ENCODE data around the gene UBA1. TPM values are rescaled to one million over a fixed set of nuclear protein-coding genes. Genes with fewer than 3 reads are reported as not detected.

Gene UBA1
- polyA plus RNA-seq, 3 donors, result 46.3 to 120 (median 80.0) TPM

DNA sequence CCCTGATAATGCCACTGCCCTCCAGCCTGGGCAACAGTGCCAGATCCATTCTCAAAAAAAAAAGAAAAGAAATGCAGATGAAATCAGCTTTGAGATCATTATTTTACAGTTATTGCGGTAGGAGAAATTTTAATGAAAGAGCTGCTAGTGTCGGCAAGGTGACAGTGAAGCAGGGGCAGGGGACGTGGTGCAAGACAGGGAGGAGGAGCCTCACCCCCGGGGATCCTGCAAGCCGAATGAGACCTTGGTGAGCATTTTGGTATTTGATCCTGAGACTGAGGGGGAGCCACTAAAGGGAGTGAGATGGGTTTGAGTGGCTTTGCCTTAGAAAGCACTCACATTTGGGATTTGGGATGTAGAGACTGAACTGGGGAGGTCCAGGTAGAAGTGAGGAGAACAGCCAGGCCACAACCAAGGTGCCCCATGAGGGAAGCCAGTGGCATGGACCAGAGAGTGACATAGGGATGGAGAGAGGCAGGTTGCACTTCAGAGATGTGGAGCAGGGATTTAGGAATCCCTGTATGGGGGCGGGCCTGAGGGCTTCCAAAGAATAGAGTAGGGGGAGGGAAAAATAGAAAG is 25.0 kb upstream of the UBA1 start:
- H3K27ac ChIP-seq (ENCODE audit: low read depth, low read length), result no peak overlapping the region
- 79 to 89% (median 80%) methylated on average over 6 of the region's 6 CpGs for WGBS, 3 donors

DNA sequence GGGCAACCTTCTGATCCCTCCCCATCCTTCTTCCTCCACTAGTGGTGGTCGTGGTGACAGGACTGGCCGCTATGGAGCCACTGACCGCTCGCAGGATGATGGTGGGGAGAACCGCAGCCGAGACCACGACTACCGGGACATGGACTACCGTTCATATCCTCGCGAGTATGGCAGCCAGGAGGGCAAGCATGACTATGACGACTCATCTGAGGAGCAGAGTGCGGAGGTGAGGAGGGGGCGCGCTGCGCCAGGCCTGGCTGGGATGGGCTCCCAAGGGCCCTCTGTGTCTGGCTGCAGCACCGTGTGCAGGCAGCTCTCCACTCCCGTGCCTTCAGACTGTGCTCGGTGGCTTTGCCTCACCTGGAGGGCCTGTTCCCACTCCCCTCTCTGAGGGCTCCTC is 24.4 kb upstream of the UBA1 start:
- H3K27ac ChIP-seq (ENCODE audit: low read depth, low read length), result no peak overlapping the region
- 92 to 94% (median 92%) methylated on average over 14 to 19 of the region's 19 CpGs for WGBS, 3 donors

DNA sequence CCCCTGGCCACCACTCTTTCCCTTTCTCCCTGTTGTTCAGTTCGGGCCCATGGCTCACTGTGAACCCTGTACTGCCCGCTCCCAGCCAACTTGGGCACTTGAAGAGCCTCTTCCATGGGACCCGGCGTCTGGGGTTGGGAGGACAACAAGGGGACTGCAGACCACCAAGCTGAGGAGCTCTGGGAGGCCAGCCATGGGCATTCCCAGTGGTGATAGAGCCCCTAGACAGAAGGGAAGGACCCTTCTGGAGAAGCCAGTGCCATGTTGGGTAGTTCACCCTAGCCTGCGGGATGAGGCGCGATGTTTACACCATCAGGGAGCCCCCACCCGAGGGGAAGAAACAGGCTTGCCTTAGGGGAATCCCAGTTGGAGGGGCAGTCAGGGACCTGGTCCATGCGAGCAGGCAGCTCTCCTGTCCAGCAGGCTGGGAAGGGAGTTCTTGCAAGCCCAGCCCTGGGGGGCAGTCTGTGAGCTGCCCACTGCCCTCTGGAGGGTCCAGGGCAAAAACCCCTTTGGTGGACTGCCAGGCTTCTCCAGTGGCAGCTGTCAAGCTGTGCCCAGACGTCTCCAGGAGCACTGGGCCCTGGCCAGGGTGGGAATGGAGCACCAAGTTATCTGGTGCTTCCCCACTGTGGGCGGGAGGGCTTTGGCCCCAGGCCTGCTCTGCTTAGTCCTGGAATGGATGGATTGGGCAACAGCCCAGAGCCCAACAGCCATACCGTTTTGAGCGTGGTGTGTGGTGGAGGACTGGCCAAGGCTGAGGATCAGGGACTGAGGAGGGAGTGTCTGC is 23.7 kb upstream of the UBA1 start:
- 72 to 85% (median 76%) methylated on average over 10 to 13 of the region's 13 CpGs for WGBS, 3 donors
- H3K27ac ChIP-seq (ENCODE audit: low read depth, low read length), result no peak overlapping the region

DNA sequence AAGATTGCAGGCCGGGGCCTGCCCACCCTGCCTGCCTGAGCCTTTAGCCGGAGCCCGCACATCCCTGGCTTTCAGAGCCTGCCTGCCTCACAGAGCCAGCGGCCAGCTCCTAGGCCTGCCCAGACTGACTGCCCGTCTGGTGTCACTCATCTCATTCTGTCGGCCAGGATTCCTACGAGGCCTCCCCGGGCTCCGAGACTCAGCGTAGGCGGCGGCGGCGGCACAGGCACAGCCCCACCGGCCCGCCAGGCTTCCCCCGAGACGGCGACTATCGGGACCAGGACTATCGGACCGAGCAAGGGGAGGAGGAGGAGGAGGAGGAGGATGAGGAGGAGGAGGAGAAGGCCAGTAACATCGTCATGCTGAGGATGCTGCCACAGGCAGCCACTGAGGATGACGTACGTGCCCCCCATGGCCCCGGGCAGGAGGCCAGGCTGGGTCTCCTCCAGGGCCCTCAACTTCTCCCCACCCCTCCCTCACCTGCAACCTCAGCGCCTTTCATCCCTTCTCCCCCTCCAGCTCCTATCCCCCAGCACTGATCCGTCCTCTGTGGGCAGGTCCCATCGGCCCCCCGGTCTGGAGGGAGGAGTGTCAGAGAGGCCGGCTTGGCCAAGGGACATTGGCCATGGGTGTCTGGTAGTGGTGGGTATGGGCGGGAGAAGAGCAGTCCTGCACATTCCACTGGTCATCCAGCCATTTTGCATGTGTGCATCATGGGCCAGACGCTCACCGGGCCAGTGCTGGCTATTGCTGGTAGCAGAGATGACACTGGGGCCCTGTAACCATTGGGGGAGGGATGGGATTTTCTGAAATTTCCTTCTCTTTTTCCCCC is 22.6 kb upstream of the UBA1 start:
- no peak overlapping the region for H3K27ac ChIP-seq (ENCODE audit: low read depth, low read length)
- WGBS, 3 donors, result 88 to 94% (median 91%) methylated on average over 24 to 34 of the region's 34 CpGs

DNA sequence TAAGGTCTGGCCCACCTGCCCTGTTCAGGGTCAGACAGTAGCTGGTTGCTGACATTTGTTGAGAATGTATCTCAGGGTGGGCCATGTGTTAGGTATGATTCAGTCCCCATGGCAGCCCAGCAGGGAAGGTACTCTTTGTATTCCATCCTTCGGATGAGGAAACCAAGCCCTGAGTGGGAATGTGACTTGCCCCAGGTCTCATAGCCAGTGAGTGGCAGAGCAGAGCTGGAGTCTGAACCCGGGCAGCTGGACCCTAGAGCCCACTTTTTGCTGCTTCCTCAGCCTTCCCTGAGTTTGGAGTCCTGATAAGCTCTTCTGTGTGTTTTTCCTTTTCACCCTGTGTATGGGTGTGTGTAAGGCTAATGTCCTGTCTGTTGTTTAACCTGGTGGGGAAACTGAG is 21.6 kb upstream of the UBA1 start:
- 77 to 97% (median 96%) methylated on average over 2 of the region's 2 CpGs for WGBS, 3 donors
- no peak overlapping the region for H3K27ac ChIP-seq (ENCODE audit: low read depth, low read length)

DNA sequence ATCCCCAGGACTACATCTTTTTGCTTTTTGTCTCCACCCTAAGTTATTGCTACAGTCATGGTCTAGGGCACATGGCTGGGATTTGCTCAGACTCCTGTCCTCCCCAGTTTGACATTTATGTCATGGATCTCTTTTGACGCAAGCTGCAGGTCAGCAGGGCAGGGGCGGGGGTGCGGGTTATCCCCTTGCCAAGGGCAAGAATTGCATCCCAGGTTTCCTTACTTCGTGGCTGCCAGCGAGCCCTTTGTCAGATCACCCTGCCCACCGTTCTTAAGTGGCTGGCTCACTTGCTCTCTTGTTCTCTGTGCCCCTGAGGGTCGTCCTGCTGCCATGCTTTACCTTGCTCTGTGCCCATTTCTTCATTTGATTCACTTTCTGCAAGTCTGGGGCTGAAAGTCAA is 21.1 kb upstream of the UBA1 start:
- H3K27ac ChIP-seq (ENCODE audit: low read depth, low read length), result no peak overlapping the region
- 82 to 97% (median 91%) methylated on average over 7 of the region's 7 CpGs for WGBS, 3 donors

DNA sequence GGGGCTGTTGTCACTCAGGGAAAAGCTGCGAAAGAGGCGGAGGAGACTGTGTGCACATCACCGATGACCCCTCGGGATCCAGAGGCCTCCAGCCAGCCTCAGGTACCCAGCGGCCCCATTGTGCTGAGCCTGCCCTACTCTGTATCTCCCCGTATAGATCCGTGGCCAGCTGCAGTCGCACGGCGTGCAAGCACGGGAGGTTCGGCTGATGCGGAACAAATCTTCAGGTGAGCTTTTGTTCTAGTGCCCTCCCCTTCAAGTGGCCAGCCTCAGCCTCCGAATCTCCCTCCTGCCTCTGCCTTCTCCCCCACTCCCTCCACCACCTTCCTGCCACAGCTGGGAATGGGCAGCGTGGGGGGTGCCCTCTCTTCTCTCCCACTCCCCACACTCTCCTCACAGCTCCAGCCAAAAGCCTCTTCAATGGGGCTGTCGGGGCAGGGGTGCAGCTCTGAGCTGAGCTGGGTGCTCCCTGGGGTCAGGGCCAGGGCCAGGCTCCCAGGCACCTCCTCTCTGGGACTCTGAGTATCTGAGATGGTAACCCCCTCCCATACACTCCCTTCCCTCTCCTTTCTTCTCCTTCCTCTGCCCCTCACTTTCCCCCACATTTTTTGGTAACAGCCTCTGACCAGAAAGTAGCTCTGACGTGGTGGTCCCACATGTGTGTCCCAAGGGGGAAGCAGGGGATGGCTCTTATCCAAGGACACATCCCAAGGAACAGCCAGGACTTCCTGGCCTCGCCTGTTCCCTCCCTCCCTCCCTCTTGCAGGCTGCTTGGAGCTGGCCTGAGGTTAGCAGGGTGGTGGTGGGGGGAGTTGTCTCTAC is 20.4 kb upstream of the UBA1 start:
- WGBS, 3 donors, result 80 to 86% (median 85%) methylated on average over 7 to 18 of the region's 18 CpGs

DNA sequence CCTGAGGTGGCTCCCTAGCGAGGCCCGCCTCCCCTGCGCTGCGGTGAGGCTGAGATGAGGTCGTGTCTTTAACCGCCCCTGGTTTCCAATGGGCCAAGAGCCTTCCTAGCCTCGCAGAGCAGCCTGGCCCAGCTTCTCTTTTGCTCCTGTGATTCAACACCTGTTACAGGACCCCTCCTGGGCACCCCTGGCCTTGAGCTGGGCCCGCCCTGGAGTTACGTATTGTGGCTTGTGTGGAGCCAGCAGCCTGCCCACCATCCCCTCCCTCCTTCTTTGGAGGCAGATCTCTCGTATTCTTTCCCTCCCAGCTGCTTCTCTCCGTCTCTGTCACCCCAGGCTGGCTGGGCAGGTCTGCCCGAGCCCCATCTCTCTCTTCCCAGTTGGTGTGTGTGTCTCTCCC is 19.3 kb upstream of the UBA1 start:
- H3K27ac ChIP-seq (ENCODE audit: low read depth, low read length), result no peak overlapping the region
- 75 to 91% (median 80%) methylated on average over 4 to 12 of the region's 12 CpGs for WGBS, 3 donors

More for the DNA sequence above, 20.4 kb upstream of the UBA1 start:
- H3K27ac ChIP-seq (ENCODE audit: low read depth, low read length), result no peak overlapping the region

DNA sequence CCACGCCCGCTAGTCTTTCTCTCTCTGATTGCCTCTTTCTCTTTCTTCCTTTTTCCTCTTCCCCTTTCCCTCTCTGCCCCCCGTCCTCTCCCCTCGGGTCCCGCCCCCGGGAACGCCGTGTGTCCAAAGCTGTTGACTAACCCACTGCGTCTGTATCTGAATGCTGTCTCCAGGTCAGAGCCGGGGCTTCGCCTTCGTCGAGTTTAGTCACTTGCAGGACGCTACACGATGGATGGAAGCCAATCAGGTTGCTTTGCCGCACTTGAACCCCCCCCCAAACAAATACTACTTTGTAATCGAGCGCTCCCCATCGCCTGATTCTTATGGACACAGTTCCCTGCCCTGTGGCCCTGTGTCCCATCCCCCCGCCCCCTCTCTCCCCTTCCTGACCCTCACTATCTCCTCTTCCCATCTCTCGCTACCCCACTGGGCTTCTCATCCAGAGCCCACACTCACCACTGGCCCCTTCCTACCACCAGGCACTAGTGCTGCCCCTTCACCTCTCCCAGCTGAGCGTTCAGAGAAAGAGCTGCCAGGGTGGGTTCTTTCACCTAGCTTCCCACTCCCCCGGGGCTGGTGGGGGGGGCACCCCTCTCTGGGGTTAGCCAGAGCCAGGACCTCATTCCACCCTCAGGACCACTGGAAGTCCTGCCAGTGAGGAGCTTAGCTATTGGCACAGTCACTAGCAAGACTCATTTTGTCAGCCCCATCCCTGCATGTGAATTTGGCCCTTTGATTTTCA is 18.6 kb upstream of the UBA1 start:
- no peak overlapping the region for H3K27ac ChIP-seq (ENCODE audit: low read depth, low read length)
- 82 to 92% (median 91%) methylated on average over 15 to 23 of the region's 23 CpGs for WGBS, 3 donors

DNA sequence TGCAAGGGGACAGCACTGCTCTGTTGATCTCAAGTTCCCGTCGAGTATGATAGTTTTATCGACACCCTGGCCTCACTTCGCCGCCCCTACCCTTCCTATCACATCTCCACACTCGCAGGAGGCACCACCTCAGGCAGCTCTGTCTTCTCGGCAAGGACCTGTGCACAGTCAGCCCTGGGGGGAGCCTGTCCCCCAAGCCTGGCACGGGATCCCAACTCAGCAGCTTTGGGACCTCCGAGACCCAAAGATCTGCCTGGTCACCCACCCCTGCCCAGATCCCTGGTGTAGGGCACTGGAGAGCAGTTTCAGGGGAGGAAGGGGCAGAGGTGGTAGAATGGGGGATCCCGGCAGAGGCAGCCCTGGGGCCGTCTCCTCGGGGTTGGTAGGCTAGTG is 18.0 kb upstream of the UBA1 start:
- 87 to 97% (median 93%) methylated on average over 9 to 12 of the region's 12 CpGs for whole genome bisulfite sequencing, 3 donors
- no peak overlapping the region for H3K27ac ChIP-seq (ENCODE audit: low read depth, low read length)

DNA sequence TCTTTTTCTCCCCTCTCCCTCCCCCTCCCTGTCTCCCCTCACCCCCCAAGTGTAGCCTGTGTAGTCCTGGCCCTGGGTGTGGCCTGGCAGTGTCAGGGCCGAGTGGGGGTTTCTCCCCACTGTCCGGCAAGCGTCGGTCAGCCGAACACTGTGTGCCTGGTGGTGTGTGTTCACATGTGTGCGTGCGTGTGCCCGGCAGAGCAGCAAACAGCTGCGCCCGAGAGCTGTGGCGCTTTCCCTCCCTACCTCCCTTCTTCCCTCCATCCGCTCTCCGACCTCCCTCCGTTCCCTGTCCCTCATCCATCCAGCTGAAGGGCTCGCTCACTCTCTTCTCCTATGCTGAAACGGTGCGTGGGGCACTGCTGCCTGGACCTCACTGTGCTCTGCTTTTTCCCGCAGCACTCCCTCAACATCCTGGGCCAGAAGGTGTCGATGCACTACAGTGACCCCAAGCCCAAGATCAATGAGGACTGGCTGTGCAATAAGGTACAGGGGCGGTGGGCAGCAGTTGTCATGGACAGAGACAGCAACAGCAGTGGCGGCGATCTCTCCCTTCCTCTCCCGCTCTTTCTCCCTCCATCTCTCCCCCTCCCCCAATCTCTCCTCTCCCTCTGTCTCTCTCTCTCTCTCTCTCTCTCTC is 17.4 kb upstream of the UBA1 start:
- no peak overlapping the region for H3K27ac ChIP-seq (ENCODE audit: low read depth, low read length)
- WGBS, 3 donors, result 79 to 94% (median 90%) methylated on average over 19 to 23 of the region's 23 CpGs

DNA sequence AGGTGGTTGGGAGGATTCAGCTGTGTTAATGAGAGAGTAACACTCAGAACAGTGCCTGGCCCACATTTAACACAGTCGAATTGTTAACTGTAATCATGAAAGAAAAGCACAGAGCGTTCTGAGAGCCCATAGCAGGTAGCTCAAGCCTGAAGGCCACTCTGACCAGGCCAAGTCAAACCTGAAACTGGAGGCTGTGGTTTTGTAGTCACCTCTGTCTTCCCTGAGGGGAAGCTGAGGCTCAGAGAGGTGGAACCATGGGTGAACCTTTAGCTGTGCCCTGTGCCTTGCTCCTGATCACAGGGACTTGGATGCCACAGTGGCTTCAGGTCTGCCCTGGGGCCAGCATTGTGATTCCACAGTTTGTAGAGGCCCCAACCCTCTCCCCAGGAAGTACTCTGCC is 16.6 kb upstream of the UBA1 start:
- H3K27ac ChIP-seq (ENCODE audit: low read depth, low read length), result no peak overlapping the region
- 47 to 100% (median 50%) methylated on average over 2 of the region's 2 CpGs for whole genome bisulfite sequencing, 3 donors

DNA sequence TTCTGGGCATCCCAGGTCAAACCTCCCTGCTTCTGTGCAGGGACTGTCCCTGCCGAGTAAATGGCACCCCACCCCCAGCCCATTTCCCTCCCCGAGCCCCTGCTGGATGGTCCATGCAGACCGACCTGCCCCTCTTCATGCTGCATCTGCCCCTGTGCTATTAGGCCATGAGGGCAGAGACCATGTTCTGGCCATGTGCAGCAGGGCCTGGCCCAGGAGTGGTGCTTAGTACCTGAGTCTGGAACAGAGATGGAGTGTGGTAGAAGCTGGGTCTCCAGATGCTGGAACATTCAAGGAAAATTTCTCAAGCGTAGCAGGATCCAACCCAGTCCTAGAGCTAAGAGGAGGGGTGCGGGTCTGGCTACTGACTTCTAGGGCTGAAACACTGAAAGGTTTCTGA is 15.3 kb upstream of the UBA1 start:
- 87 to 90% (median 89%) methylated on average over 5 of the region's 5 CpGs for WGBS, 3 donors

DNA sequence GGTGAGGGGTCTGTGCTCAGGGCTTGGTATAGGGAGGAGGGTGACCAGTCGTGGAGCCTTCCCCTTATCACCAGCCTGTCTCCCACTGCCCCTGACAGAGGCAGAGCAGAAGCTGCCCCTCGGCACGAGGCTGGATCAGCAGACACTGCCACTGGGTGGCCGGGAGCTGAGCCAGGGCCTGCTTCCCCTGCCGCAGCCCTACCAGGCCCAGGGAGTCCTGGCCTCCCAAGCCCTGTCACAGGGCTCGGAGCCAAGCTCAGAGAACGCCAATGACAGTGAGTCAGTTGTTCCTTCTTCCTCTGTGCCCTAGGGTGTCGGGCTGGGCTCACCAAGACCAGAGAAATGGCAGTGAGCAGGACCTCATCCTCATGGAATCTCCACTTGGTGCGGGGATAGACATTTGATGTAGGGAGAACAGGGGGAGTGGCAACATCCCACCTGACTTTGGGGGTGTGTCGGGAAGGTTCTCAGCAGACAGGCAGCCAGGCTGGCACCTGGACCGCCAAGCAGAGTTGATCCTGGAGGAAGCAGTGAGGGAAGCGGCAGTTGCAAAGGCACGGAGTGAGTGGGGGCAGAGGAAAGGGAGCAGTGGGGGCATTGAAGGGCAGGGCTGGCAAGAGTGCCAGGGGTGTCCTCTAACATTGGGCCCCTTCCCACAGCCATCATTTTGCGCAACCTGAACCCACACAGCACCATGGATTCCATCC is 14.3 kb upstream of the UBA1 start:
- no peak overlapping the region for H3K27ac ChIP-seq (ENCODE audit: low read depth, low read length)
- 64 to 76% (median 65%) methylated on average over 7 to 14 of the region's 14 CpGs for WGBS, 3 donors

More for the DNA sequence above, 15.3 kb upstream of the UBA1 start:
- no peak overlapping the region for H3K27ac ChIP-seq (ENCODE audit: low read depth, low read length)

DNA sequence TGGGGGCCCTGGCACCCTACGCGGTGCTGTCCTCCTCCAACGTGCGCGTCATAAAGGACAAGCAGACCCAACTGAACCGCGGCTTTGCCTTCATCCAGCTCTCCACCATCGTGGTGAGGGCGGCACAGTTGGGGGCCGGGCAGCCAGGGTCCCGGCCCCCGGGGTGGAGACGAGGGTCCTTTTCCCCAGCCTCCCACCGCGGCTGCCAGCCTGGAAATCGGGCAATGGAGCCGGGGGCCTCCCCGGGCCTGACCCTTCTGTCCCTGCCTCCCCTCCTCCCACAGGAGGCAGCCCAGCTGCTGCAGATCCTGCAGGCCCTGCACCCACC is 13.7 kb upstream of the UBA1 start:
- no peak overlapping the region for H3K27ac ChIP-seq (ENCODE audit: low read depth, low read length)

DNA sequence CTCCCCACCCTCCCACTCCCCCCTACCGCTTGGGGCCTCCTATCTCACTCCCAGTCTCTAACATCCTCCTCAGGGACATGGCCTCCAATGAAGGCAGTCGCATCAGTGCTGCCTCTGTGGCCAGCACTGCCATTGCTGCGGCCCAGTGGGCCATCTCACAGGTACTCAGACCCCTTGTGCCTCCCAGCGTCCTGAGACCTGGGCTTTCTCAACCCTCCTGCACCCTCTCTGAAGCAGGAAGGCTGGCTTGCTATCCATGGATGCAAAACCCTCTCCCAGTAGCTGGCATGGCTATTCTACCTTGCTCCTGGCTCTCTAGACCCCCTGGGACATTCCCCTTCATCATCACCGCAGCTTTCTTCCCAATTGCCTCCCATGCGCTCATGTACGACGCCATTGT is 13.3 kb upstream of the UBA1 start:
- H3K27ac ChIP-seq (ENCODE audit: low read depth, low read length), result no peak overlapping the region
- WGBS, 3 donors, result 87 to 100% (median 95%) methylated on average over 4 to 8 of the region's 8 CpGs

More for the DNA sequence above, 13.7 kb upstream of the UBA1 start:
- 91 to 93% (median 93%) methylated on average over 13 to 18 of the region's 18 CpGs for whole genome bisulfite sequencing, 3 donors

DNA sequence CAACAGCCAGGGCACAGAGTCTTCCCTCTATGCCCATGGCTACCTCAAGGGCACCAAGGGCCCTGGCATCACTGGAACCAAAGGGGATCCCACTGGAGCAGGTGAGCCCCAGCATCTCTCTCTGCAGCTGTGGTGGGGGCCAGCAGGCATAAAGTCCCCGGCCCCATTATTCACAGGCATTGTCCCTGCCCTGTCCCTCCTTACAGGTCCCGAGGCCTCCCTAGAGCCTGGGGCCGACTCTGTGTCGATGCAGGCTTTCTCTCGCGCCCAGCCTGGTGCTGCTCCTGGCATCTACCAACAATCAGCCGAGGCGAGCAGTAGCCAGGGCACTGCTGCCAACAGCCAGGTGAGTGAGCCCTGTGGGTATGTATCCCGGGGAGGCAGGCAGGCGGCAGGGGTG is 12.3 kb upstream of the UBA1 start:
- 91 to 98% (median 95%) methylated on average over 10 of the region's 10 CpGs for whole genome bisulfite sequencing, 3 donors
- H3K27ac ChIP-seq (ENCODE audit: low read depth, low read length), result no peak overlapping the region
